HG02798 (cell line): ENCODE data around the gene SOX1.

Experiments used
- ATAC-seq: cut with Tn5 transposase; IDR thresholded peaks from one replicate; pipeline ENCODE4 v1.9.1; 2021; ENCODE audit warnings: mild to moderate bottlenecking; ENCODE audit not compliant: unreplicated experiment, poor library complexity

SOX1 gene

DNA sequence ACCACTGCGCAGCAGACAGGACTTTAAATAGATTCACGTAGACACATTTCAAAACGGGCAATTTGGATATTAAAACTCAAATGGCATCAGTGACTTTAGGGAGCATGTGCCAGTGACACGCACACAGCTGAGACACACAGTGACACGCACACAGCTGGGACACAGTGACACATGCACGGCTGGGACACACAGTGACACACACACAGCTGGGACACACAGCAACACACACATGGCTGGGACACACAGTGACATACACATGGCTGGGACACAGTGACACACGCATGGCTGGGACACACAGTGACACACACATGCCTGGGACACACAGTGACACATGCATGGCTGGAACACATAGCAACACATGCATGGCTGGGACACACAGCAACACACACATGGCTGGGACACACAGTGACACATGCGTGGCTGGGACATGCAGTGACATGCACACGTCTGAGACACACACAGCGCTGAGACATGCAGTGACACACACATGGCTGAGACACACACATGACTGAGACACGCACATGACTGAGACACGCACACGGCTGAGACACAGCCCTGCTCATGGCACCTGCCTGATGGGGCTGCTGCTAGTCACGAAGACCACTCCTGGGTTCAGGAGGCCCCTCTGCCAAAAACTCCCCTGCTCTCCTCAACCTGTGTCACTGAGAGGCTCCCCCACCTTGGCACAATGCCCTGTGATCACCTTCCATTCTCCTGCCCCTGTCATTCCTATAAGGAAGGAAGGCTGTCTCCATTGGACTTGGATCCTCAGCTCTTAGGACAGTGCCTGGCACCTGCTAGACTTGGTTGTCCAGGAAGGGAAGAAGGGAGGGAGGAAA lies 52.5 kb downstream of the SOX1 start:
- ATAC-seq = no peak

DNA sequence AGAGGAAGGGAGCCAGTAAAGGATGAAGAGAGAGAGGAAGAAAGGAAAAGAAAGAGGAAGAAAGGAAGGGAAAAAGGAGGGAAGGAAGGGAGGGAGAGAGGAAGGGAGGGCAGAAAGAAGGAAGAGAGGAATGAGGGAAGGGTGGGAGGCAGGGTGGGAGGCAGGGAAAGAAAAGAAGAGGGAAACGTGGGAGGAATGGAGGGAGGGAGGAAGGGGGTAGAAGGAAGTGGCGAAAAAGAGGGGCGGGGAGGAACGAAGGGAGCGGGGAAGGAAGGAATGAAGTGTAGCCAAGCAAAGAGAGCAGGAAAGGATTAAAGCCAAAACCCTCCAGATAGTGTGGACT lies 53.1 kb downstream of the SOX1 start:
- ATAC-seq = no peak
